Posterior vena cava (tissue), 2 donors: ENCODE results near the gene CNGA3. TPM values are rescaled to one million over a fixed set of nuclear protein-coding genes. Genes with fewer than 3 reads are reported as not detected.

Source experiments
- total RNA-seq, 2 donors: library from RNA; stranded (reverse); fragmentation: NEBNext Ultra II Directional; extraction: Animal tissue kit (Norgen Biotek cat#: 25700); gene quantifications; one replicate each; pipeline ENCODE4 v1.2.1, GENCODE V29; 2021
- donor health status: DM: yes; HTN: yes; CAD: no.
- donor health status: DM: yes; HTN: yes; CAD: no.

The CNGA3 gene
- total RNA-seq, 2 donors from 2014 or later, result 0.19 to 0.38 TPM

Other genes with a start within 250 kb of the CNGA3 start
- gene INPP4A, start 98.4 kb downstream of the CNGA3 start, total RNA-seq, result 10 to 100 TPM; 31.5 to 42.9 TPM